ENCODE results near the gene AMBRA1.

The AMBRA1 gene, protein sequence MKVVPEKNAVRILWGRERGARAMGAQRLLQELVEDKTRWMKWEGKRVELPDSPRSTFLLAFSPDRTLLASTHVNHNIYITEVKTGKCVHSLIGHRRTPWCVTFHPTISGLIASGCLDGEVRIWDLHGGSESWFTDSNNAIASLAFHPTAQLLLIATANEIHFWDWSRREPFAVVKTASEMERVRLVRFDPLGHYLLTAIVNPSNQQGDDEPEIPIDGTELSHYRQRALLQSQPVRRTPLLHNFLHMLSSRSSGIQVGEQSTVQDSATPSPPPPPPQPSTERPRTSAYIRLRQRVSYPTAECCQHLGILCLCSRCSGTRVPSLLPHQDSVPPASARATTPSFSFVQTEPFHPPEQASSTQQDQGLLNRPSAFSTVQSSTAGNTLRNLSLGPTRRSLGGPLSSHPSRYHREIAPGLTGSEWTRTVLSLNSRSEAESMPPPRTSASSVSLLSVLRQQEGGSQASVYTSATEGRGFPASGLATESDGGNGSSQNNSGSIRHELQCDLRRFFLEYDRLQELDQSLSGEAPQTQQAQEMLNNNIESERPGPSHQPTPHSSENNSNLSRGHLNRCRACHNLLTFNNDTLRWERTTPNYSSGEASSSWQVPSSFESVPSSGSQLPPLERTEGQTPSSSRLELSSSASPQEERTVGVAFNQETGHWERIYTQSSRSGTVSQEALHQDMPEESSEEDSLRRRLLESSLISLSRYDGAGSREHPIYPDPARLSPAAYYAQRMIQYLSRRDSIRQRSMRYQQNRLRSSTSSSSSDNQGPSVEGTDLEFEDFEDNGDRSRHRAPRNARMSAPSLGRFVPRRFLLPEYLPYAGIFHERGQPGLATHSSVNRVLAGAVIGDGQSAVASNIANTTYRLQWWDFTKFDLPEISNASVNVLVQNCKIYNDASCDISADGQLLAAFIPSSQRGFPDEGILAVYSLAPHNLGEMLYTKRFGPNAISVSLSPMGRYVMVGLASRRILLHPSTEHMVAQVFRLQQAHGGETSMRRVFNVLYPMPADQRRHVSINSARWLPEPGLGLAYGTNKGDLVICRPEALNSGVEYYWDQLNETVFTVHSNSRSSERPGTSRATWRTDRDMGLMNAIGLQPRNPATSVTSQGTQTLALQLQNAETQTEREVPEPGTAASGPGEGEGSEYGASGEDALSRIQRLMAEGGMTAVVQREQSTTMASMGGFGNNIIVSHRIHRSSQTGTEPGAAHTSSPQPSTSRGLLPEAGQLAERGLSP (N-terminal part only)

DNA sequence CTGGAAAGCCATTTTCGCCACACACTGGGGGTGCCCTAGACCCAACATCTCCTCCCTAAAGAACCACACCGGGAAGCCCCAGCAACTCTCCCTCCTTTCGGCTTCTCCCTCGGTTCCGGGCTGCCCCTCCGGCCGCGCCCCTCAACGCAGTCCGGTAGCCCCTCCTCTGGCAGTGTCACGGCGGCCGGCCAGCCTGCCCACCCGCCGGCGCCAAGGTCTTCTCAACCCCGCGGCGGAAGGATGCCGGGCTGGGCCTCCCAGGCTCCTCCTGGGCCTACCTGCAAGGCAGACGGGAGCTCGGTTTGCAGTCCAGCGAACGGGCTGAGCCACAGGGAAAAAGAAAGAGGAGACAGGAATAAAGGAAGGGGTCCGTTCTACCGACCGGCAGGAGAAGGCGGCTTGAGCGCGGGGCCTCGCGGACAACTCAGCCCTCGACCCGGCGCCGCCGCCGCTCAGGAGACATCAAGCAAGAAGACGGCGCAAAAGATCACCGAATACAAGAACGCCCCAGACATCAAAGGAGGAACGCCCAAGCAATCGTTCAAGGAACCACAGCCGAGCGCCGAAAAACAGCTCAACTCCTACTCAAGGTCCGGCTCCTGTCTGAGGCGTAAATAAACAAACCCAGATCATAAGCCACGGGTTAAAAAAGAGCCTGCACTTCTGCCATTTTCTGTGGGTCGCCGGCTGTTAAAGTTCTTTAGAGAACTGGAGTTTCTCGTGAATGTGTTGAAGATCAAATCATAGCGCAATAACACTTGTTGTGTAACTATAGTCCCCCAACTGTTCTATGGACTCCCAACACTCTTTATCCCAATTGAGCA is at the start of gene AMBRA1:
AMBRA1 (minus strand) TSS at position 474 of the 824 bp plus-strand sequence. CDS start 45,643 bp downstream, outside the sequence.
- DNase-seq = peak; percentile 90

DNA sequence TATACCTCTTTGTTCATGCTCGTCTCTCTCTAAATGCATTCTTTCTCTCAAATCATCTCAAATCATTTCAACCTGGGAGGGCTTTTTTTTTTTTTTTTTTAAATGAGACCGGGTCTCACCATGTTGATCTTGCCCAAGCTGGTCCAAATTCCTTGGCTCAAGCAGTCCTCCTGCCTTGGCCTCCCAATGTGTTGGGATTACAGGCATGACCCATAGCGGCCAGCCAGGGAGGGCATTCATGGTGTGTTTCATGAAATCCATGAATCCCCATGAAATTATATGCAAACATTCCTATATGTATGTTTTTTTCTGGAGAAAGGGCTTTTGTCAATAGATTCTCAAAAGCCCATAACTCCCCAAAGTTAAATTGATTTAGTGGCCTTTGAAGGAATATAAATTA is 49.7 kb upstream of the AMBRA1 start:
- DNase-seq = no peak

DNA sequence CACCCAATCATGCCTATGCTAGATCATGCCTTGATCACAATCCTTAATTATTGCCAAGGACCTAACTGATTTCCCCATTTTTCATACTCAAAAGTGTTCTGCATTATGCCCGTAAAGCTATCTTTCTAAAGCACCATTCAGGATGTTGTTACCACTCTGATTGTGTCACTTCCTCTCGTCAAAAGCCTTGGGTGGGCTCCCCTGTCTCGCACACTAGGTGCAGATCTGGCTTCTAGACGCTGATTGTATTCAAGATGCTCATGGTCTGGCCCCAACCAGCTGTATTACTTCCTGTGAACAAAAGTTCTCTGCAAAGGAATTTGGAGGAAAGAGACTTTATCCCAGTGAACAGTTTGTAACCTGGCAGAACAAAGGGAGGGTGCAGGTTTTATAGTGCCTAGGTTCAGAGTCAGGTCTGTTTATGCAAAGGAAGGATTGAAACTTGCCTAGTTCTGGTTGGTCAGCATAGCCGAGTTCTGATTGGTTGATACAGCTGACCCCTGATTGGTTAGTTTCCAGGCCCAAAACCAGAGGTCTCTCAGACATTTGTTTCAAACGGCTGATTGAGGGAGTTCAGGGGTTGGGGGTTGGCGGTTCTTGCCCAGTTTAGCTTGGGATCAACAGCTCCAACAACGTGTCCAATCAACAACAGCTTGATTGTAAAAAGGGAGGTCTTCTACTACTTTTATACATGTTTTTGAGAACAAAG is 49.0 kb upstream of the AMBRA1 start:
- no peak for DNase-seq

DNA sequence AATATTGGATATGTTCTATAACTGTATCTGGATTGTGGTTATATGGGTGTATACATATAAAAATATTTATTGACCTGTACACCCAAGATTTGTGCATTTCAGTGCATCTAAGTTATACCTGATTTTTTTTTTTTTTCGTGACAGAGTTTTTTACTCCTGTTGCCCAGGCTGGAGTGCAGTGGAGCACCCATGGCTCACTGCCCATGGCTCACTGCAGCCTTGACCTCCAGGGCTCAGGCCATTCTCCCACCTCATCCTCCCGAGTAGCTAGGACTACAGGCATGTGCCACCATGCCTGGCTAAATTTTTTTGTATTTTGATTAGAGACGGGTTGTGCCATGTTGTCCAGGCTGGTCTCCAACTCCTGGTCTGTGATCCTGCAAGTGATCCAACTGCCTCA is 47.8 kb upstream of the AMBRA1 start:
- no peak for DNase-seq

DNA sequence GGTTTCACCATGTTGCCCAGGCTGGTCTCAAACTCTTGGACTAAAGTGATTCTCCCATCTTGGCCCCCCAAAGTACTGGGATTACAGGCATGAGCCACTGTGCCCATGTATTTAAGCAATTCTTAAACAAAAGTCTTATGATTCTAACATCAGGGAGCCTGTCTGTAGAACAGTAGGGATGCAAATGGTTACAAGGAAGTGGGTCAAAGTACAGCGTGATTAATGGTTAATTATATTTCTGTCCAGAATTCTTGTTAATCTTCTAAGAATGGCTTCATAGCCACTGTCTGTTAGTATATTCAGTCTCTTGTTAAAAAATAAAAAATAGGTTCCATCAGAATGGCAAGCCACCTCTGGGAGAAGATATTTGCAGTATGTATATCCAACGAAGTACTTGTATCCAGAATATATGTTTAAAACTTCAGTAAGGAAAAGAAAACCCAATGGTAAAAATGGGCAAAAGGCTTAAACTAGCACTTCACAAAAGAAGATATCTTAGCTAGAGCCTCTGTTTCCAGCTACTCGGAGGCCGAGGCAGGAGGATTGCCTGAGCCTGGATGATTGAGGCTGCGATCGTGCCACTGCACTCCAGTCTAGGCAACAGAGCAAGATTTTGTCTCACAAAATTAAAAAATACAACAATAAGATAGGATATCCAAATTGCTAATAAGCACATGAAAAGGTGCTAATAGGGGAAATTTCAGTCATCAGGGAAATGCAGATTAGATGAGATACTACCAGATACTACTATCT is 46.4 kb upstream of the AMBRA1 start:
- DNase-seq = no peak

DNA sequence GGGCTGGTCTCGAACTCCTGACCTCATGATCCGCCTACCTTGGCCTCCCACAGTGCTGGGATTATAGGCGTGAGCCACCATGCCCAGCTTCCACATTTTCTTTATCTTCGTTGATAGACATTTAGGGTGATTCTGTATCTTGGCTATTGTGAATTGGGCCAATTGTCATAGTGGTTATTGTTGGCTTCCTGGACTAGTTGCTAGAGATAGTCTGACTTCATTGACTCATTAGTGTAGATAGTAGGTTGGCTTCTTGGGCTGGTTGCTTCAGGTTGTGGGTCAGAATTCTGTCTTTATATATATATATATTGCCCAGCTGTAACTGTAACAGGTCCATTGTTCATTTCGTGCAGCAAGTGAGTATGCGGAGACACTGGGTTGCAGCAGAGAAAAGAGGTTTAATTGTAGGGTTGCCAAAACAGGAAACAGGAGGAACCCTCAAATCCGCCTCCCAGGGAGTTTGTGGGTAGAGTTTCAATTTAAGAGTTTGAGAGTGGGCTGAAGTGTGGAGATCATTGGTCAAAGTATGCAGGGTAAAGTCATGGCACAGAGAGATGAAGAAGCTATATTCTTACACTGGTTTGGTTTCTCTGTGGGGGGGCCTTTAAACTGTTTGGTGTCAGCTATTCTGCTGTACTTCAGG is 45.5 kb upstream of the AMBRA1 start:
- DNase-seq = no peak

DNA sequence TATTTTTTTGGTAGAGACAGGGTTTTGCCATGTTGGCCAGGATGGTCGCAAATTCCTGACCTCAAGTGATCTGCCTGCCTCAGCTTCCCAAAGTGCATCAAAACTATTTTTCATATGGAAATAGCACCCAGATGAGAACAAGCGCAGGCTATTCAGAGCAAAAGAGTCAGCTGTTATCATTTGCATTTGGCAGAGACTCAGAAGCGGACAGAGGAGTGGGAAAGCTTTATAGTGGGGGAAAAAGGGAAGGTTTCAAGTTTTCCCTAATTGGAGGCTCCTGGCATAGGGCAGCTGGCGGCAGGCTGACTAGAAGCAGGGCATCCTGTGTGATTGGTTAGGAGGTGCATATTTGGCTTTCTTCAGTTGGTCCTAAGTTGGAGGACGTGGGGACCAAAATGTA is 43.7 kb upstream of the AMBRA1 start:
- no peak for DNase-seq

DNA sequence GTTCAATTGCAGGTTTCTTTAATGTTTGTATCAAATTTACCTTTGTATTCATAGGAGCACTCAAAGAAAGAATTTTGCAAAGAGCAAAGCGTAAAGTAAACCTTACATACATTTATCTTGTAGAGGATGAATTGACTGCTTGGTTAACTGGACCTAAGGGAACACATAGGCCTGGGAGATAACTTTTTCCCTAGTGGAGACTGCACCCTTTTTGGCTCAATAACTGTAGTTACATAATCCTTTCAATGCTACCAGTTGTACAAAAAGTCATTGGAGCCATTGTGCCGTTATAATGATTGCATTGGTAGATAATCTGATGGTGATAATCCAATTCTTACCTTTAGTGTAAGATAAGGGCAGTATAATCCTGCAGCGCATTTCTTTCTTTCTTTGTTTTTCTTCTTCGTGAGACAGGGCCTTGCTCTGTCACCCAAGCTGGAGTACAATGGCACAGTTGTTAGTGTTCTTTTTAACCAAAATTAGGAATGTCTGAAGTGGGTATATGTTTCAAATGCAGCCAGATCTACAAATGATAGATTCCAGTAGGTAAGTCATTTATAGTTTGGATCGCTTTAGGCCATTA is 41.8 kb upstream of the AMBRA1 start:
- DNase-seq = no peak

DNA sequence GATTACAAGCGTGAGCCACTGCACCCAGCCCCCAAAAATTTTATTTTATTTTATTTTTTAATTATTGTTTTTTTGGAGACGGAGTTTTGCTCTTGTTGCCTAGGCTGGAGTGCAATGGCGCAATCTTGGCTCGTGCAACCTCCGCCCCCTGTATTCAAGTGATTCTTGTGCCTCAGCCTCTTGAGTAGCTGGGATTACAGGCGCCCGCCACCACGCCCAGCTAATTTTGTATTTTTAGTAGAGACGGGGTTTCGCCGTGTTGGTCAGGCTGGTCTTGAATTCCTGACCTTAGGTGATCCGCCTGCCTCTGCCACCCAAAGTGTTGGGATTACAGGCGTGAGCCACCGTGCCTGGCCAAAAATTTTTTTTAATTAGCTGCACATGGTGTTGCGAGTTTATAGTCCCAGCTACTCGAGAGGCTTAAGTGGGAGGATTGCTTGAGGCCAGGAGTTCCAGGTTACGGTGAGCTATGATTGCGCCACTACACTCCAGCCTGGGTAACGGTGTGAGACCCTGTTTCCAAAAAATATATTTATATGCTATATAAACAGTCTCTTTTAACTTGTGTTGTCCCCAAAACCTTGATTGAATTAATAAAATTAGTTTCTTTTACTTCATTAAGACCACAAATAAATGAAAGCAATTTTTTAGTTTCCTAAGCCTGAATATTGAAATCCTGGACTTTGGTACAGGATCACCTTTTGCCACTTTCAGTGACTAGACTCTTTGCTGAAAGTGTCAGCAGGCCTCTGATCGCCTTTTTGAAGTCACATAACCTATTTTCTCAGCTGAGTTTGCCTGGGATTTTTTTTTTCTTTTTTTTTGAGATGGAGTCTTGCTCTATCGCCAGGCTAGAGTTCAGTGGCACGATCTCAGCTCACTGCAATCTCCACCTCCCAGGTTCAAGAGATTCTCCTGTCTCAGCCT is 39.7 kb upstream of the AMBRA1 start:
- DNase-seq = no peak

DNA sequence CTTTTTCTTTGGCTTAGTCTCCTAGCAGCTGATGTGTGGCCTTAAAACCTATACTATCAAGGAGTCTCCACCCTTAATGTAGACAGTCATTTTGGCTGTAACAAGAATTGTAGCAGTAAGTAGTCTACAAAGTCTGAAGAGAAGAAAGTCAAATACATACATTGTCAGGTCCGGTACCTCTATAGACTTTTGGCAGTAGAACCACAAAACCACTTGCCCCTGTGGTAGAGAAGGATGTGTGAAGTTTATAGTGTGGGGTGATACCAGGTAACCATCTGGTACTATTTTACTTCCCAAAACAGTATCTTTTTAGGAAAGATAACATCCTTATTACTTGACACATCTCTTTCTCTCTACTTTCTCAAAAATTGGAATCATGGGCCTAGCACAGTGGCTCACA is 38.7 kb upstream of the AMBRA1 start:
- DNase-seq = no peak

DNA sequence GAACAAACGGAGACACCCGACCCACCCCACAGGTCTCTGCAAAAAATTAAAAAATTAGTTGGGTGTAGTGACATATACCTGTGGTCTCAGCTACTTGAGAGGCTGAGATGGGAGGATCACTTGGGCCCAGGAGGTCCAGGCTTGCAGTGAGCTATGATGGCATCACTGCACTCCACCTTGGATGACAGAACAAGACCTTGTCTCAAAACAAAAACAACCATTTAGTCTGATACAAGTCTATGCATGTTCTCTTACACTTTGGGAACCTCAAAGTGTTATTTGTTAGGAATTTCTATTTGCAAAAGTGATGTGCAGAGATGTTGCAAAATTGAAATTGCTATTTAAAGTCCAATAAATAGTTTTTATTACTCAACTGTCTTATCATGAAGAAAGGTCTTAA is 37.9 kb upstream of the AMBRA1 start:
- no peak for DNase-seq

DNA sequence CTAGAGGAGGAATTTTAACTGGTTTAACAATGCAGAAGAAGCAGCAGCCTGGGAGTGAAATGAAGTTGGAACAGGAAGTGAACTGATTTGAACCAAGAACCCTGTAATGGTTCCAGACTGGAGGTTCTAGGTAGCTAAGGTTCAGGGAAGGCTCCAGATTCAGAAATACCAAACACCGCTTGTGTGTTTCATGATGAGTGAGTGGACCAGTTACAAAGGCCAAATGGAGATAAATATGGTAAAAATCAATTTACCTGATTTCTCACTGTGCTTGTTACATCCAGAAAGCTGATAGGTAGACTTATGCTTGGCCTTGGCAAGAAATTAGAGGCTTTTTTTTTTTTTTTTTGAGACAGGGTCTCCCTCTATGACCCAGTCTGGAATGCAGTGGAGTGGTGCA is 36.4 kb upstream of the AMBRA1 start:
- DNase-seq = no peak

DNA sequence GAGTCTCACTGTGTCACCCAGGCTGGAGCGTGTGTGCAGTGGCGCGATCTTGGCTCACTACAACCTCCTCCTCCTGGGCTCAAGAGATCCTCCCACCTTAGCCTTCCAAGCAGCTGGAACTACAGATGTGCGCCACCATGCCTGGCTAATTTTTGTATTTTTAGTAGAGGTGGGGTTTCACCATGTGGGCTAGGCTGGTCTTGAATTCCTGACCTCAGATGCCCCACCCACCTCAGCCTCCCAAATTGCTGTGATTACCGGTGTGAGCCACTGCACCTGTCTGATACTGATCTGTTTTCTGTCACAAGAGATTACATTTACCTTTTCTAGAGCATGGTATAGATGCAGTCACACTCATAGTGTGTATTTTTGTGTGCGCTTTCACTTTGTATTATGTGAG is 35.1 kb upstream of the AMBRA1 start:
- DNase-seq = no peak

DNA sequence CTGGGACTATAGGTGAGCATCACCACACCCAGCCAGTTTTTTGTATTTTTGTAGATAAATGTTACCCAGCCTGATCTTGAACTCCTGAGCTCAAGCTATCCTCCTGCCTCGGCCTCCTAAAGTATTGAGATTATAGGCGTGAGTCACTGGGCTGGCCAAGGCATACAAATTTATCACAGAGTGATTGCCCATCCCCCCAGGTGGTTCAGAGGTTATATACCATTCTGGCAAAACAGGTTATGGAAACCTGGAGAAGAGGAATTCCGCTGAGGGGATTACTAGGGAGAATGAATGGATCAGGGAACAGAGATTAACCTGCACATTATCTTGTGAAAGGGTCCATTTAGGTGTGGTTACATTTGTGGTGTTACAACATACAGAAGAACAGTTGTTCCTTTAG is 31.6 kb upstream of the AMBRA1 start:
- DNase-seq = no peak

DNA sequence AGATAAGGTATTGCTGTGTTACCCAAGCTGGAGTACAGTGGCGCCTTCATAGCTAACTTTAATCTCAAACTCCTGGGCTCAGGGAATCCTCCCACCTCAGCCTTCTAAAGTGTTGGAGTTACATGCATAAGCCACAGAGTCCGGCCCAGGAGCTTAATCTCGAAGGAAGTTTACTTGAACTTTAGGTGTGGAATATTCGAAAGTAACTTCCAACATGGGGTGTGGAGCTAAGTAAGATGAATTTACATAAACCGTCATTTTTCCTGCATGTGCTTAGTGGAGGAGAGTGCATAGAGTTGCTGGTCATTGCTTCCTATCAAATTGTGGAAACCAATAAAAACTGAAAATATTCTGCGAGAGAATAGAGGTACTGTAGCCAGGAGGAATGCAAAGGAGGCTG is 25.0 kb upstream of the AMBRA1 start:
- no peak for DNase-seq

DNA sequence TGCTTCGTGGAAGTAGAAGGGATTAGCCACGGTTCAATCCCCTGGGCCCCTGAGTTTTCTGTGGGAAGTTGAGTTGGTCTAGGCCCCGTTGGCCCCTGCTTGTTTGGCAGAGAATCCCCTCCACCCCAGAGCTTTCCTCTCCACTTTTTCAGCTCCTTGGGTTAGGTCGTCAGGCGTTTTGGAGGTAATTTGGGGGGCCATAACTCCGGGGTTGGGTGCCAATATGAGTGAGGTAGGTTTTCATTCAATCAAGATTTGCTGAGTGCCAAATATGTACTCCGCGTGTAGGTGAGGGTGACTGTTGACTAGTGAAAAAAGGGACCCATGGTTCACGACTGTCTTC is 24.1 kb upstream of the AMBRA1 start:
- DNase-seq = no peak

DNA sequence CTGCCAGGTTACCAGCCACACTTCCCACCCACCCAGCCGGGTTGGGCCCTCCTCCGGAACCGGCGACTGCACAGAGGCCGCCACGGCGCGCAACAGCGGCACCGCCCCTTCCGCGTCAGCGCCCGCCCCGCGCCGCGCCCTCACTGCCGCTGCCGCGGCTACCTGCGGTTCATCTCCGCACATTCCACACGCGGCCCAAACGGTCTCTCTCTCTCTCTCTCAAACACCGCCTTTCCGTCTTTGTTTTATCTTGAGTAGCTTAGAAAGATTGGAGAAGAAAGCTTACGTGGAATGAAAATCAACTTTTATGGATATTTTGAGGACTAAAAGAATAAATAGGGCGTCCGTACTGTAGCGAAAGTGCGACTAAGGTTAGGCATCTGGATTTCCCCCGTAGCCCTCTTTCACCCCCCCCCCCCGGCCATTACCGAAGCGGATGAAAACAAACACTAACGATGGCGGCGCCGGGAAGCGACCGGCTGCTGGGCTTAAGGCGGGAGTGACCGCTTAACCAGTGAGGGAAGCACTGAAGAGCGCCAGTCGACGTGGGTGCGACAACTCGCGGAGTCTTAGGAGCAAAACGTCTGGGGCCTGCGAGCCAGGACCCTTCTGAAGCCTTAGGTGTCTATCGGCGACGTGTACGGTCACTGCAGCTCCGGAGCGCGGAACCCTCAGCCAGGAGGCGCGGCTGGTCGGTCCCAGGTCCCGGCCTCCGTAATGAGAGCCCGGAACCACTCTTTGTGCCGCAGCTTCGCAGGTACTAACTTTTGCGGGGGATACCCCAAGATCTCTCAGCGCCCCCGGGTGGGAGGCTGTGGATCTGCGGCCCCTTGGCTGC is 23.5 kb upstream of the AMBRA1 start, which contains the start of the genes ATG13 and HARBI1:
ATG13 (plus strand) TSS at position 420 of the 838 bp plus-strand sequence. CDS start 26,739 bp downstream, outside the sequence.
HARBI1 (minus strand) TSS at position 94 of the 838 bp plus-strand sequence. CDS start 990 bp downstream, outside the sequence.
- peak; percentile 89 for DNase-seq

All from NCI-H1105 treated with DMSO at 0.1 percent for 48 hours (cell line).